ENCODE results near the gene MAP7D3.
"Not testable (repeated sequence)": the region's sequence is repeated elsewhere in the genome, so short reads cannot be mapped to it uniquely, and the experiment has no call there.

Gene MAP7D3

GRCh38 chrX:136250191-136251040 lies 784 bp downstream of the MAP7D3 start:
- peak; percentile 25 for DNase-seq

GRCh38 chrX:136246201-136246600 lies 5.0 kb downstream of the MAP7D3 start:
- no peak for DNase-seq

- not testable (repeated sequence) for DNase-seq
Measured at GRCh38 chrX:136237849-136238248, 13.4 kb downstream of the MAP7D3 start.

GRCh38 chrX:136237074-136237473 lies 14.1 kb downstream of the MAP7D3 start:
- no peak for DNase-seq

- DNase-seq: no peak
Measured at GRCh38 chrX:136228839-136229207, 22.4 kb downstream of the MAP7D3 start.

- DNase-seq: peak; percentile 5
Measured at GRCh38 chrX:136227948-136228838, 23.0 kb downstream of the MAP7D3 start.

GRCh38 chrX:136227074-136227473 lies 24.1 kb downstream of the MAP7D3 start:
- DNase-seq: no peak

- no peak for DNase-seq
Measured at GRCh38 chrX:136221851-136222513, 29.2 kb downstream of the MAP7D3 start.

- DNase-seq: no peak
Measured at GRCh38 chrX:136220951-136221350, 30.2 kb downstream of the MAP7D3 start.

GRCh38 chrX:136220540-136220939 lies 30.7 kb downstream of the MAP7D3 start:
- DNase-seq: peak; percentile 72

- DNase-seq: no peak
Measured at GRCh38 chrX:136219893-136220292, 31.3 kb downstream of the MAP7D3 start.

GRCh38 chrX:136215559-136215958 lies 35.6 kb downstream of the MAP7D3 start:
- DNase-seq: no peak

GRCh38 chrX:136214551-136214950 lies 36.6 kb downstream of the MAP7D3 start:
- no peak for DNase-seq

- no peak for DNase-seq
Measured at GRCh38 chrX:136212557-136213111, 38.6 kb downstream of the MAP7D3 start.

GRCh38 chrX:136211766-136212556 lies 39.2 kb downstream of the MAP7D3 start:
- DNase-seq: no peak

GRCh38 chrX:136210806-136211205 lies 40.4 kb downstream of the MAP7D3 start:
- DNase-seq: no peak

GRCh38 chrX:136210243-136210642 lies 41.0 kb downstream of the MAP7D3 start:
- DNase-seq: peak; percentile 4

- peak; percentile 49 for DNase-seq
Measured at GRCh38 chrX:136209751-136210150, 41.4 kb downstream of the MAP7D3 start.

GRCh38 chrX:136209016-136209738 lies 42.0 kb downstream of the MAP7D3 start:
- DNase-seq: peak; percentile 78

GRCh38 chrX:136207546-136207945 lies 43.7 kb downstream of the MAP7D3 start:
- no peak for DNase-seq

GRCh38 chrX:136206916-136207315 lies 44.3 kb downstream of the MAP7D3 start:
- no peak for DNase-seq
